OCI-LY7 (cell line): ENCODE results near the gene MYH6. TPM values are rescaled to one million over a fixed set of nuclear protein-coding genes. Genes with fewer than 3 reads are reported as not detected.

ENCODE experiments used
- BruUV-seq: library from RNA; stranded (reverse); fragments of 400-500 nt; replicated peaks from 2 replicates; lab custom pipeline; 2021; lab: Mats Ljungman, UMichigan
- CTCF ChIA-PET: fragments of 300-600 bp; sonication (Branson Sonifier 250); formaldehyde crosslinking; loops from one replicate; lab custom pipeline; 2022; ENCODE audit warnings: antibody characterized with exemption; ENCODE audit not compliant: unreplicated experiment; lab: Charles Lee
- POLR2A ChIA-PET: fragments of 300-600 bp; sonication (Branson Sonifier 250); formaldehyde crosslinking; loops from one replicate; lab custom pipeline; 2022; ENCODE audit warnings: antibody characterized with exemption; lab: Charles Lee
- DNase-seq: peaks from one replicate; pipeline ENCODE4 v3.0.0-alpha.2; 2015; ENCODE audit warnings: low spot score
- H2AFZ ChIP-seq: fragments of 200-600 bp; sonication (generic), shearing (Covaris generic); 2 replicates; pipeline ENCODE4 v1.6.1; 2014; ENCODE audit warnings: mild to moderate bottlenecking, antibody characterized with exemption, low read length, moderate library complexity
- H3K27ac ChIP-seq: fragments of 200-600 bp; sonication (generic); 2 replicates; pipeline ENCODE4 v1.5.1; 2014; ENCODE audit warnings: mixed run types, low read depth, mild to moderate bottlenecking, moderate library complexity, low read length, inconsistent platforms; ENCODE audit not compliant: poor library complexity, severe bottlenecking
- H3K36me3 ChIP-seq: fragments of 200-600 bp; sonication (generic); 2 replicates; pipeline ENCODE4 v1.6.1; 2014; ENCODE audit warnings: mild to moderate bottlenecking, antibody characterized with exemption, low read length, moderate library complexity, mixed read lengths; ENCODE audit not compliant: insufficient read depth
- H3K4me1 ChIP-seq: fragments of 200-600 bp; sonication (generic); 2 replicates; pipeline ENCODE4 v1.5.1; 2014; ENCODE audit warnings: mild to moderate bottlenecking, low read length; ENCODE audit not compliant: insufficient read depth, poor library complexity, severe bottlenecking
- H3K4me2 ChIP-seq: fragments of 200-600 bp; sonication (generic); 2 replicates; pipeline ENCODE4 v1.6.1; 2014; ENCODE audit warnings: mild to moderate bottlenecking, low read length
- H3K4me3 ChIP-seq: fragments of 200-600 bp; sonication (generic); 2 replicates; pipeline ENCODE4 v1.5.1; 2014; ENCODE audit warnings: mild to moderate bottlenecking, low read depth, low read length; ENCODE audit not compliant: poor library complexity, severe bottlenecking
- H3K79me2 ChIP-seq: fragments of 200-600 bp; sonication (generic); 2 replicates; pipeline ENCODE4 v1.6.1; 2016; ENCODE audit warnings: low read depth, mild to moderate bottlenecking, low read length, moderate library complexity, mixed read lengths; ENCODE audit not compliant: insufficient read depth
- H3K9me2 ChIP-seq: fragments of 200-600 bp; sonication (generic); 2 replicates; pipeline ENCODE4 v1.6.1; 2016; ENCODE audit warnings: mild to moderate bottlenecking, low read length, mixed read lengths; ENCODE audit not compliant: insufficient read depth
- H3K9me3 ChIP-seq: fragments of 200-600 bp; sonication (generic); 2 replicates; pipeline ENCODE4 v1.6.1; 2014; ENCODE audit warnings: mild to moderate bottlenecking, mixed run types, low read length, mixed read lengths
- H4K20me1 ChIP-seq: fragments of 200-600 bp; sonication (generic); 2 replicates; pipeline ENCODE4 v1.6.1; 2014; ENCODE audit warnings: mild to moderate bottlenecking, antibody characterized with exemption, low read length, moderate library complexity, mixed read lengths; ENCODE audit not compliant: insufficient read depth
- EZH2phosphoT487 ChIP-seq: fragments of 200-600 bp; sonication (generic); IDR thresholded peaks from 2 replicates; pipeline ENCODE4 v1.6.1; 2018; ENCODE audit warnings: low read depth, borderline replicate concordance, mild to moderate bottlenecking, mixed run types, antibody characterized with exemption, low read length, moderate library complexity, mixed read lengths
- intact Hi-C: fragments of 100-400 bp; cut with micrococcal nuclease; formaldehyde crosslinking; loops from one replicate; pipeline ENCODE4 v1.10.0; 2022; ENCODE audit not compliant: unreplicated experiment
- total RNA-seq, 2 experiments: library from RNA; depleted of rRNA in 1 of 2; stranded (reverse); fragments of >200 nt in 1 of 2; shearing (Covaris generic) in 1 of 2; gene quantifications; 2 replicates each; pipeline ENCODE4 v1.2.3, GENCODE V29; 2014 to 2022
- TF ChIP-seq, protein P1 (sequence below): fragments of 200-600 bp; sonication (generic); conservative IDR thresholded peaks from 2 replicates; pipeline ENCODE4 v1.5.1; 2014; ENCODE audit warnings: mild to moderate bottlenecking, antibody characterized with exemption, low read length, moderate library complexity, mixed read lengths

MYH6 gene
- total RNA-seq, 2 experiments from 2014 or later = not detected

GRCh38 chr14:23376482-23377197 is 31.4 kb downstream of the MYH6 start, which contains the start of gene CMTM5:
Gene CMTM5, plus strand, starts transcription at chr14:23377046. Its CDS starts 206 bp downstream, at chr14:23377252.
- Histone ChIP-seq H4K20me1 (no peaks in the 10 kb centered on the region), H3K4me1 (no peaks in the 10 kb centered on the region), H3K79me2 (no peaks in the 10 kb centered on the region), H3K36me3 (no peaks in the 10 kb centered on the region), H2AFZ (no peak within 1 kb of the TSS), H3K9me3 (no peaks in the 10 kb centered on the region), H3K4me2 (no peak within 1 kb of the TSS), H3K9me2 (no peaks in the 10 kb centered on the region), H3K27ac (no peak within 1 kb of the TSS), H3K4me3 (no peak within 1 kb of the TSS)
- TF ChIP-seq EZH2phosphoT487 = no peak
- TF ChIP-seq, protein P1, sequence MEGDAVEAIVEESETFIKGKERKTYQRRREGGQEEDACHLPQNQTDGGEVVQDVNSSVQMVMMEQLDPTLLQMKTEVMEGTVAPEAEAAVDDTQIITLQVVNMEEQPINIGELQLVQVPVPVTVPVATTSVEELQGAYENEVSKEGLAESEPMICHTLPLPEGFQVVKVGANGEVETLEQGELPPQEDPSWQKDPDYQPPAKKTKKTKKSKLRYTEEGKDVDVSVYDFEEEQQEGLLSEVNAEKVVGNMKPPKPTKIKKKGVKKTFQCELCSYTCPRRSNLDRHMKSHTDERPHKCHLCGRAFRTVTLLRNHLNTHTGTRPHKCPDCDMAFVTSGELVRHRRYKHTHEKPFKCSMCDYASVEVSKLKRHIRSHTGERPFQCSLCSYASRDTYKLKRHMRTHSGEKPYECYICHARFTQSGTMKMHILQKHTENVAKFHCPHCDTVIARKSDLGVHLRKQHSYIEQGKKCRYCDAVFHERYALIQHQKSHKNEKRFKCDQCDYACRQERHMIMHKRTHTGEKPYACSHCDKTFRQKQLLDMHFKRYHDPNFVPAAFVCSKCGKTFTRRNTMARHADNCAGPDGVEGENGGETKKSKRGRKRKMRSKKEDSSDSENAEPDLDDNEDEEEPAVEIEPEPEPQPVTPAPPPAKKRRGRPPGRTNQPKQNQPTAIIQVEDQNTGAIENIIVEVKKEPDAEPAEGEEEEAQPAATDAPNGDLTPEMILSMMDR = no peak
- ChIA-PET CTCF (no interaction called here), POLR2A (interaction anchor here (0.6 kb wide), 1 partner anchor 11 kb away, joined by 3 read pairs; no protein-coding TSS in a partner anchor)
- BruUV-seq = no TSS peak
- intact Hi-C loops = no loop called here
- DNase-seq = no peak

DNA sequence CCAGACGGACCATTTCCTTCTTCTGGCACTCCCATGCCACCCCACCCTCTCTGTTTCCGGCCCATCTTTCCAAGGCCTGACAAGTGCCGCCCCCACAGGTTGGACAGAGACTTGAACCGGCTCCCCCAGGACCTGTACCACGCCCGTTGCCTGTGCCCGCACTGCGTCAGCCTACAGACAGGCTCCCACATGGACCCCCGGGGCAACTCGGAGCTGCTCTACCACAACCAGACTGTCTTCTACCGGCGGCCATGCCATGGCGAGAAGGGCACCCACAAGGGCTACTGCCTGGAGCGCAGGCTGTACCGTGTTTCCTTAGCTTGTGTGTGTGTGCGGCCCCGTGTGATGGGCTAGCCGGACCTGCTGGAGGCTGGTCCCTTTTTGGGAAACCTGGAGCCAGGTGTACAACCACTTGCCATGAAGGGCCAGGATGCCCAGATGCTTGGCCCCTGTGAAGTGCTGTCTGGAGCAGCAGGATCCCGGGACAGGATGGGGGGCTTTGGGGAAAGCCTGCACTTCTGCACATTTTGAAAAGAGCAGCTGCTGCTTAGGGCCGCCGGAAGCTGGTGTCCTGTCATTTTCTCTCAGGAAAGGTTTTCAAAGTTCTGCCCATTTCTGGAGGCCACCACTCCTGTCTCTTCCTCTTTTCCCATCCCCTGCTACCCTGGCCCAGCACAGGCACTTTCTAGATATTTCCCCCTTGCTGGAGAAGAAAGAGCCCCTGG is 32.4 kb downstream of the MYH6 start:
- TF ChIP-seq, protein P1 = no peak
- TF ChIP-seq EZH2phosphoT487 = no peak
- BruUV-seq = no TSS peak
- Histone ChIP-seq H3K4me1 (no peaks in the 10 kb centered on the region), H3K9me3 (no peaks in the 10 kb centered on the region), H3K79me2 (no peaks in the 10 kb centered on the region), H3K27ac (no peak overlapping the region), H3K9me2 (no peaks in the 10 kb centered on the region), H3K36me3 (no peaks in the 10 kb centered on the region), H3K4me2 (no peak overlapping the region), H3K4me3 (no peak overlapping the region), H4K20me1 (no peaks in the 10 kb centered on the region), H2AFZ (no peak overlapping the region)
- intact Hi-C loops = no loop called here
- CTCF ChIA-PET = no interaction called here
- POLR2A ChIA-PET = no interaction called here
- DNase-seq = no peak

GRCh38 chr14:23373041-23373440 is 35.0 kb downstream of the MYH6 start:
- Histone ChIP-seq H3K79me2 (no peaks in the 10 kb centered on the region), H2AFZ (no peak overlapping the region), H3K27ac (no peak overlapping the region), H3K4me2 (no peak overlapping the region), H4K20me1 (no peaks in the 10 kb centered on the region), H3K4me3 (no peak overlapping the region), H3K9me2 (no peaks in the 10 kb centered on the region), H3K36me3 (no peaks in the 10 kb centered on the region), H3K9me3 (no peaks in the 10 kb centered on the region), H3K4me1 (no peaks in the 10 kb centered on the region)
- CTCF ChIA-PET = no interaction called here
- POLR2A ChIA-PET = no interaction called here
- DNase-seq = no peak
- TF ChIP-seq, protein P1 = no peak
- TF ChIP-seq EZH2phosphoT487 = no peak
- intact Hi-C loops = no loop called here
- BruUV-seq = no TSS peak
